GM23248 (cell line): ENCODE data around the gene CPM. TPM values are rescaled to one million over a fixed set of nuclear protein-coding genes. Genes with fewer than 3 reads are reported as not detected.

ENCODE experiments used
- DNase-seq: peaks from one replicate; pipeline ENCODE4 v3.0.0-alpha.2; 2015
- H2AFZ ChIP-seq: fragments of 200-600 bp; sonication (generic); 2 replicates; pipeline ENCODE4 v1.6.1; 2016; ENCODE audit warnings: antibody characterized with exemption
- H3F3A ChIP-seq: fragments of 200-600 bp; sonication (generic); 2 replicates; pipeline ENCODE4 v1.6.1; 2016; ENCODE audit warnings: mild to moderate bottlenecking, antibody characterized with exemption, mixed run types; ENCODE audit not compliant: insufficient read depth
- H3K27ac ChIP-seq: fragments of 200-600 bp; sonication (generic); 2 replicates; pipeline ENCODE4 v1.5.1; 2016; ENCODE audit warnings: mild to moderate bottlenecking
- H3K27me3 ChIP-seq: fragments of 200-600 bp; sonication (generic); replicated peaks from 2 replicates; pipeline ENCODE4 v1.6.1; 2016; ENCODE audit warnings: mild to moderate bottlenecking; ENCODE audit not compliant: insufficient read depth
- H3K36me3 ChIP-seq: fragments of 200-600 bp; sonication (generic); 2 replicates; pipeline ENCODE4 v1.6.1; 2016; ENCODE audit warnings: low read depth, mild to moderate bottlenecking
- H3K4me1 ChIP-seq: fragments of 200-600 bp; sonication (generic); 2 replicates; pipeline ENCODE4 v1.6.1; 2016; ENCODE audit warnings: mild to moderate bottlenecking; ENCODE audit not compliant: insufficient read depth
- H3K4me2 ChIP-seq: fragments of 200-600 bp; sonication (generic); one replicate; pipeline ENCODE4 v1.6.1; 2016; ENCODE audit warnings: mild to moderate bottlenecking; ENCODE audit not compliant: unreplicated experiment
- H3K4me3 ChIP-seq: fragments of 200-600 bp; sonication (generic); 2 replicates; pipeline ENCODE4 v1.5.1; 2016; ENCODE audit warnings: mild to moderate bottlenecking
- H3K79me2 ChIP-seq: fragments of 200-600 bp; sonication (generic); 2 replicates; pipeline ENCODE4 v1.6.1; 2016; ENCODE audit warnings: mild to moderate bottlenecking; ENCODE audit not compliant: insufficient read depth
- H3K9ac ChIP-seq: fragments of 200-600 bp; sonication (generic); 2 replicates; pipeline ENCODE4 v1.6.1; 2016; ENCODE audit warnings: mild to moderate bottlenecking
- H3K9me2 ChIP-seq: fragments of 200-600 bp; sonication (generic); 2 replicates; pipeline ENCODE4 v1.6.1; 2016; ENCODE audit warnings: mixed run types, mild to moderate bottlenecking, moderate library complexity; ENCODE audit not compliant: insufficient read depth
- H3K9me3 ChIP-seq: fragments of 200-600 bp; sonication (generic); one replicate; pipeline ENCODE4 v1.6.1; 2017; ENCODE audit warnings: low read depth
- H4K20me1 ChIP-seq: fragments of 200-600 bp; sonication (generic); 2 replicates; pipeline ENCODE4 v1.6.0; 2016; ENCODE audit not compliant: insufficient read depth
- EZH2 ChIP-seq: fragments of 200-600 bp; sonication (generic); IDR thresholded peaks from 2 replicates; pipeline ENCODE4 v1.6.1; 2018; ENCODE audit warnings: antibody characterized with exemption, mild to moderate bottlenecking; ENCODE audit not compliant: insufficient read depth, poor library complexity, severe bottlenecking
- EZH2phosphoT487 ChIP-seq: fragments of 200-600 bp; sonication (generic); IDR thresholded peaks from 2 replicates; pipeline ENCODE4 v1.6.1; 2018; ENCODE audit warnings: antibody characterized with exemption, moderate library complexity, mild to moderate bottlenecking, low read depth; ENCODE audit not compliant: insufficient read depth
- WGBS, 2 experiments: methylation state at CpG; one replicate each; pipeline ENCODE4 v1.1.6; 2015 to 2017; ENCODE audit warnings: low lambda C conversion rate in 2 of 2, low coverage in 1 of 2; ENCODE audit errors: missing lambda C conversion rate in 2 of 2; 5-methylcytosine and 5-hydroxymethylcytosine counted together
- in situ Hi-C: fragments of 300-500 bp; cut with MboI; formaldehyde crosslinking; loops from 2 replicates; pipeline ENCODE4 v1.15.0; 2020
- polyA plus RNA-seq: library from polyadenylated mRNA; unstranded; fragments of >200 nt; fragmentation: Nextera tagmentation; extraction: Ambion mirVana; gene quantifications from 2 replicates; pipeline ENCODE4 v1.2.1, GENCODE V29; 2016
- total RNA-seq: library from RNA; depleted of rRNA; stranded (reverse); fragments of >200 nt; shearing (Covaris generic); gene quantifications from 2 replicates; pipeline ENCODE4 v1.2.3, GENCODE V29; 2014

Gene CPM
- total and polyA plus RNA-seq, 2 experiments from 2014 or later = 13.7 to 22.5 TPM

DNA sequence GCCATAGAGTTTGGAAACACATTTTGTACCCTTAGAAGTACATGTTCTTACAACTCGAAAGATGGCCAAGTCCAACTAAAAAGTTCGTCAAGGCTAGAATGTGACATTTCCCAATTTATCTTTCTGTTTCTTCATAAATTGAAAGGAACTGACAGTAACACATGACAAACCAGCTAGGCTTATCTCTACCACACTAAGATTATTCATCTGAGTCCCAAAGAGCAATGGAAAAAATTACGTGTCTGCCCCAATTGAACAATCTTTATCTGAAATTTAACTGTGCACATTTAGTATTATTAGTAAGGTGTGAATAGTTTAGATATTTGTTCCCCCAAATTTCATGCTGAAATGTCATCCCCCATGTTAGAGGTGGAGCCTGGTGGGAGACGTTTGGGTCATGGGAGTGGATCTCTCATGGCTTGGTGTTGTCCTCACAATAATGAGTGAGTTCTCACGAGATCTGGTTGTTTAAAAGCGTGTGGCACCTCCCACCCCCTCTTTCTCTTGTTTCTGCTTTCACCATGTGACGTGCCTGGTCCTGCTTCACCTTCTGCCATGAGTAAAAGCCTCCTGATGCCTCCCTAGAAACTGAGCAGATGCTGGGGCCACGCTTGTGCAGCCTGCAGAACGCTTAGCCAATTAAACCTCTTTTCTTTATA is 13.3 kb downstream of the CPM start:
- H4K20me1 ChIP-seq = no peaks in the 10 kb centered on the region
- 88 to 89% methylated on average over 9 of the region's 9 CpGs for WGBS, 2 experiments
- peaks cover 10% of the 10 kb centered on the region; the same call in 1 of the 2 replicates for H3F3A ChIP-seq
- H3K4me3 ChIP-seq = no peak overlapping the region
- H3K4me2 ChIP-seq = no peak overlapping the region
- in situ Hi-C loops = no loop called here
- H3K9me3 ChIP-seq = no peaks in the 10 kb centered on the region
- H3K36me3 ChIP-seq = no peaks in the 10 kb centered on the region
- H3K9ac ChIP-seq = no peak overlapping the region
- no peak for TF ChIP-seq EZH2phosphoT487
- no peak for TF ChIP-seq EZH2
- no peaks in the 10 kb centered on the region for H3K27me3 ChIP-seq
- no peaks in the 10 kb centered on the region for H3K9me2 ChIP-seq
- peaks cover 9% of the 10 kb centered on the region for H3K4me1 ChIP-seq
- H2AFZ ChIP-seq = no peak overlapping the region
- H3K27ac ChIP-seq = no peak overlapping the region
- no peak for DNase-seq
- no peaks in the 10 kb centered on the region for H3K79me2 ChIP-seq

DNA sequence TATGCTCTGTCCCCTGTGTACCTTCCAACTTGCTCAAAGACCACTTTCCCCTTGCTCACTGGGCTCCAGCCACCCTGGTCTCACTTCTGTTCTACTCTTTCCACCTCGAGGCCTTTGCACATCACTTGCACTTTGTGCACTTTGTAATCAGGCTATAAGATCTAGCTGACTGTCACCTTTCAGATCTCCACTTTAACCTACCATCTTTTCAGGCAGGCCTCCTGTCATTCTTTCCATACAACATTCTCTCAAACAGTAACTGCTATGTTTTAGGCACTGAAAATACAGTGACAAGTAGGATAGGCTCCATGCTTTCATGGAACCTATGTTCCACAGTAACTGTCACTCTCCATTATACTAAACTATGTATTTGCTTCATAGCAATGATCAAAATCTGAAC is 14.0 kb downstream of the CPM start:
- H3F3A ChIP-seq = peaks cover 10% of the 10 kb centered on the region; the same call in 1 of the 2 replicates
- H3K9me2 ChIP-seq = no peaks in the 10 kb centered on the region
- H3K4me1 ChIP-seq = peaks cover 15% of the 10 kb centered on the region
- no peak overlapping the region for H3K9ac ChIP-seq
- H3K79me2 ChIP-seq = no peaks in the 10 kb centered on the region
- no peaks in the 10 kb centered on the region for H3K36me3 ChIP-seq
- TF ChIP-seq EZH2phosphoT487 (no peak), EZH2 (no peak)
- no peak overlapping the region for H3K4me2 ChIP-seq
- no peak overlapping the region for H3K27ac ChIP-seq
- H3K27me3 ChIP-seq = no peaks in the 10 kb centered on the region
- H3K4me3 ChIP-seq = no peak overlapping the region
- in situ Hi-C loops = no loop called here
- no peak for DNase-seq
- 40 to 48% methylated on average over 1 of the region's 1 CpG for WGBS, 2 experiments
- no peaks in the 10 kb centered on the region for H3K9me3 ChIP-seq
- no peaks in the 10 kb centered on the region for H4K20me1 ChIP-seq
- H2AFZ ChIP-seq = no peak overlapping the region

DNA sequence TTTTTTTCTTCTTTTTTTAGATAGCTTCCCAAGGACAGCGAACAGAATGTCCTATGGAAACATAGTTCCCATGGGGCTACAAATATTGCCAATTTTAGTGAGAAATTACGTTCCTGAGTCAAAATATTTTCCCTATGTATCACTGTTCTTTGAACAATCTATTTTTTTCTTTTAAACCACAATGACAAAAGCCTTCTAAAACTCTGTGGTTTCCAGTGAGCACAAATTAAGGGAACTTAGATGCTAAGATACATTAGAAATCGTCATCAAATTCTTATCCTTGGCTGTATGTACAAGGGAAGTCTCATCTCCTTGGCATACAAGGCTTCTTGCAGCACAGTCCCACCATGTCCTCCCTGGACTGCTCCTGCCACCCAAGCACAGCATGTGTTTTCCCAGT is 17.9 kb downstream of the CPM start:
- peak overlapping the region; percentile 28; the same call in 1 of the 2 replicates for H3K9ac ChIP-seq
- H3K27me3 ChIP-seq = no peaks in the 10 kb centered on the region
- H3K27ac ChIP-seq = peak overlapping the region; percentile 62
- in situ Hi-C loops = no loop called here
- H3K9me2 ChIP-seq = no peaks in the 10 kb centered on the region
- H3K4me1 ChIP-seq = peaks cover 24% of the 10 kb centered on the region
- whole genome bisulfite sequencing, 2 experiments = 2 to 3% methylated on average over 3 of the region's 3 CpGs
- H3K4me2 ChIP-seq = peak overlapping the region; percentile 45
- H3K9me3 ChIP-seq = no peaks in the 10 kb centered on the region
- DNase-seq = peak; percentile 95
- TF ChIP-seq EZH2phosphoT487 (0 out of 2 replicates have a peak, but pooled peaks have one; percentile 66), EZH2 (no peak)
- H3F3A ChIP-seq = peaks cover 10% of the 10 kb centered on the region; the same call in 1 of the 2 replicates
- no peak overlapping the region for H3K4me3 ChIP-seq
- H4K20me1 ChIP-seq = no peaks in the 10 kb centered on the region
- H3K36me3 ChIP-seq = no peaks in the 10 kb centered on the region
- H2AFZ ChIP-seq = no peak overlapping the region
- no peaks in the 10 kb centered on the region for H3K79me2 ChIP-seq

DNA sequence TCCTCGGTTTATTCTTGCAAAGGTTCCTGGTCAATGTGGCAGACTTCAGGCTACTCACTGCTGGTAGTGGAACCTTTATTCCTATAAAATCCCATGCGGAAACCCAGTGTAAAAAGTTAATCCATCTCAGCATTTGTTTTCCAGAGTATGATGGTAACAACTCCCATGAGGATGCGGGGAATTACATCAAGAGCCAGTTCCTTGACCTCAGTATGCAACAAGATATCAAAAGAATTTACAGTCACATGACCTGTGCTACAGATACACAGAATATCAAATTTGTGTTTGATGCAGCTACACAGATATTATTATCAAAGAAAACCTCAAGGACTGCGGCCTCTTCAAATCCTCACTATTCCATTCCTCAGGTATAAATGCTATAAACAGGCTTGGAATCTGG is 19.3 kb downstream of the CPM start:
- 95 to 98% methylated on average over 4 of the region's 4 CpGs for WGBS, 2 experiments
- in situ Hi-C loops = no loop called here

More for the DNA sequence above, 19.3 kb downstream of the CPM start:
- H3K9ac ChIP-seq = no peak overlapping the region
- peaks cover 27% of the 10 kb centered on the region for H3K4me1 ChIP-seq
- no peak overlapping the region for H3K4me2 ChIP-seq
- no peak for TF ChIP-seq EZH2
- no peak for TF ChIP-seq EZH2phosphoT487
- H3K27me3 ChIP-seq = no peaks in the 10 kb centered on the region
- no peak overlapping the region for H3K27ac ChIP-seq
- H4K20me1 ChIP-seq = no peaks in the 10 kb centered on the region
- H3F3A ChIP-seq = peaks cover 10% of the 10 kb centered on the region; the same call in 1 of the 2 replicates
- H3K4me3 ChIP-seq = no peak overlapping the region
- no peaks in the 10 kb centered on the region for H3K36me3 ChIP-seq
- DNase-seq = no peak
- no peaks in the 10 kb centered on the region for H3K9me3 ChIP-seq
- H3K9me2 ChIP-seq = no peaks in the 10 kb centered on the region
- no peak overlapping the region for H2AFZ ChIP-seq
- no peaks in the 10 kb centered on the region for H3K79me2 ChIP-seq
